H9 (cell line): Measurements from ENCODE around the gene GABRA6. TPM values are rescaled to one million over a fixed set of nuclear protein-coding genes. Genes with fewer than 3 reads are reported as not detected.

Experiments
- DNase-seq: peaks from one replicate; pipeline ENCODE4 v3.0.0-alpha.2; 2017
- H2AFZ ChIP-seq: one replicate; pipeline ENCODE4 v1.6.1; 2013; ENCODE audit warnings: mild to moderate bottlenecking, low read length, control low read depth, moderate library complexity
- H2AK5ac ChIP-seq: 2 replicates; pipeline ENCODE4 v1.6.1; 2013; ENCODE audit warnings: low read length, control low read depth, mixed read lengths; ENCODE audit not compliant: insufficient read length
- H2BK120ac ChIP-seq: one replicate; pipeline ENCODE4 v1.6.1; 2013; ENCODE audit warnings: low read depth, mild to moderate bottlenecking, low read length, control low read depth, inconsistent platforms; ENCODE audit not compliant: poor library complexity, severe bottlenecking
- H2BK12ac ChIP-seq: 2 replicates; pipeline ENCODE4 v1.6.1; 2013; ENCODE audit warnings: low read length, control low read depth, mixed read lengths, low read depth; ENCODE audit not compliant: insufficient read length
- H2BK15ac ChIP-seq: 2 replicates; pipeline ENCODE4 v1.6.1; 2013; ENCODE audit warnings: low read depth, low read length, control low read depth
- H2BK20ac ChIP-seq: one replicate; pipeline ENCODE4 v1.6.1; 2013; ENCODE audit warnings: low read depth, mild to moderate bottlenecking, low read length, control low read depth, inconsistent platforms; ENCODE audit not compliant: poor library complexity, severe bottlenecking
- H2BK5ac ChIP-seq: 2 replicates; pipeline ENCODE4 v1.6.1; 2013; ENCODE audit warnings: low read length, control low read depth, mixed read lengths; ENCODE audit not compliant: insufficient read length
- H3K14ac ChIP-seq: 2 replicates; pipeline ENCODE4 v1.6.1; 2013; ENCODE audit warnings: low read length, control low read depth; ENCODE audit not compliant: insufficient read depth
- H3K18ac ChIP-seq: 2 replicates; pipeline ENCODE4 v1.6.1; 2013; ENCODE audit warnings: low read depth, mild to moderate bottlenecking, mixed read lengths, low read length, control low read depth; ENCODE audit not compliant: insufficient read length
- H3K23ac ChIP-seq: 2 replicates; pipeline ENCODE4 v1.6.1; 2013; ENCODE audit warnings: low read length, control low read depth, mixed read lengths, low read depth; ENCODE audit not compliant: insufficient read length
- H3K23me2 ChIP-seq: 2 replicates; pipeline ENCODE4 v1.6.1; 2013; ENCODE audit warnings: low read depth, mild to moderate bottlenecking, mixed read lengths, low read length, control low read depth; ENCODE audit not compliant: insufficient read length, poor library complexity, severe bottlenecking
- H3K27ac ChIP-seq: 2 replicates; pipeline ENCODE4 v1.5.1; 2013; ENCODE audit warnings: low read length, control low read depth, mixed read lengths, low read depth; ENCODE audit not compliant: insufficient read length
- H3K27me3 ChIP-seq: 2 replicates; pipeline ENCODE4 v1.6.1; 2013; ENCODE audit warnings: low read length, control low read depth, inconsistent platforms; ENCODE audit not compliant: insufficient read depth
- H3K4ac ChIP-seq: 2 replicates; pipeline ENCODE4 v1.6.1; 2013; ENCODE audit warnings: low read depth, mild to moderate bottlenecking, control low read depth, inconsistent platforms, low read length, moderate library complexity
- H3K4me1 ChIP-seq: 2 replicates; pipeline ENCODE4 v1.6.1; 2013; ENCODE audit warnings: low read length, control low read depth, inconsistent platforms; ENCODE audit not compliant: insufficient read depth
- H3K4me2 ChIP-seq: 2 replicates; pipeline ENCODE4 v1.6.1; 2013; ENCODE audit warnings: low read length, control low read depth, mixed read lengths; ENCODE audit not compliant: insufficient read length, insufficient read depth
- H3K56ac ChIP-seq: 2 replicates; pipeline ENCODE4 v1.6.1; 2013; ENCODE audit warnings: low read depth, mild to moderate bottlenecking, mixed read lengths, low read length, control low read depth; ENCODE audit not compliant: insufficient read length
- H3K79me1 ChIP-seq: 2 replicates; pipeline ENCODE4 v1.6.1; 2013; ENCODE audit warnings: low read depth, mild to moderate bottlenecking, moderate library complexity, low read length, control low read depth, inconsistent platforms; ENCODE audit not compliant: insufficient read depth, poor library complexity, severe bottlenecking
- H3K79me2 ChIP-seq: 2 replicates; pipeline ENCODE4 v1.6.1; 2013; ENCODE audit warnings: low read length, control low read depth, inconsistent platforms; ENCODE audit not compliant: insufficient read depth
- H3K9ac ChIP-seq: 2 replicates; pipeline ENCODE4 v1.6.1; 2013; ENCODE audit warnings: low read length, control low read depth, mixed read lengths; ENCODE audit not compliant: insufficient read length; ENCODE audit errors: extremely low read depth
- H3K9me3 ChIP-seq: one replicate; pipeline ENCODE4 v1.6.1; 2013; ENCODE audit warnings: low read depth, low read length, inconsistent platforms; ENCODE audit not compliant: control insufficient read depth
- H3T11ph ChIP-seq: one replicate; pipeline ENCODE4 v1.6.1; 2013; ENCODE audit warnings: mild to moderate bottlenecking, low read length, control low read depth, inconsistent platforms
- H4K20me1 ChIP-seq: one replicate; pipeline ENCODE4 v1.6.1; 2013; ENCODE audit not compliant: control insufficient read depth, insufficient read length, insufficient read depth
- H4K5ac ChIP-seq: 2 replicates; pipeline ENCODE4 v1.6.1; 2013; ENCODE audit warnings: low read depth, mild to moderate bottlenecking, mixed read lengths, low read length, control low read depth; ENCODE audit not compliant: insufficient read length
- H4K8ac ChIP-seq: replicated peaks from 2 replicates; pipeline ENCODE4 v1.6.1; 2013; ENCODE audit warnings: low read length, control low read depth, mixed read lengths, low read depth; ENCODE audit not compliant: insufficient read length
- H4K91ac ChIP-seq: 2 replicates; pipeline ENCODE4 v1.6.1; 2013; ENCODE audit warnings: low read depth, mild to moderate bottlenecking, moderate library complexity, mixed read lengths, low read length, control low read depth; ENCODE audit not compliant: insufficient read length
- H3K27ac Mint-ChIP-seq, 3 experiments: 2 replicates in 2 of 3; 3 replicates in 1 of 3; pipeline ENCODE4 v1.8.0; 2020 to 2021; ENCODE audit warnings: mixed read lengths in 3 of 3, mild to moderate bottlenecking in 1 of 3, moderate library complexity in 1 of 3
- H3K27me3 Mint-ChIP-seq: 2 replicates; pipeline ENCODE4 v1.8.0; 2021; ENCODE audit warnings: low read depth, mild to moderate bottlenecking, moderate library complexity, mixed read lengths
- H3K36me3 Mint-ChIP-seq, 3 experiments: 2 replicates in 2 of 3; 3 replicates in 1 of 3; pipeline ENCODE4 v1.8.0; 2020 to 2021; ENCODE audit warnings: low read depth in 3 of 3, mixed read lengths in 3 of 3; ENCODE audit not compliant: insufficient read depth in 1 of 3
- H3K4me1 Mint-ChIP-seq, 2 experiments: 2 replicates each; pipeline ENCODE4 v1.8.0; 2020; ENCODE audit warnings: mixed read lengths in 2 of 2
- H3K4me3 Mint-ChIP-seq, 2 experiments: 2 replicates in 1 of 2; 3 replicates in 1 of 2; pipeline ENCODE4 v1.8.0; 2020 to 2021; ENCODE audit warnings: mild to moderate bottlenecking in 2 of 2, mixed read lengths in 2 of 2, moderate library complexity in 1 of 2
- H3K9me3 Mint-ChIP-seq, 2 experiments: 2 replicates in 1 of 2; 3 replicates in 1 of 2; pipeline ENCODE4 v1.8.0; 2020; ENCODE audit warnings: mild to moderate bottlenecking in 2 of 2, mixed read lengths in 2 of 2, moderate library complexity in 1 of 2
- WGBS: extraction: QIAGEN DNeasy Blood & Tissue Kit; methylation state at CpG from one replicate; pipeline ENCODE4 v1.1.7; 2013; ENCODE audit warnings: missing lambda C conversion rate, low lambda C conversion rate, mixed read lengths; ENCODE audit not compliant: insufficient read length; ENCODE audit errors: extremely low coverage; 5-methylcytosine and 5-hydroxymethylcytosine counted together
- total RNA-seq: library from RNA; stranded (reverse); gene quantifications from 2 replicates; pipeline ENCODE4 v1.2.1, GENCODE V29; 2021
- TF ChIP-seq, protein P1 (sequence below): fragments of 200-600 bp; sonication (generic); conservative IDR thresholded peaks from 3 replicates; pipeline ENCODE4 v1.8.0; 2021; ENCODE audit warnings: antibody characterized with exemption, mild to moderate bottlenecking

Gene GABRA6
- total RNA-seq, 1 experiment from 2014 or later, result not detected

DNA sequence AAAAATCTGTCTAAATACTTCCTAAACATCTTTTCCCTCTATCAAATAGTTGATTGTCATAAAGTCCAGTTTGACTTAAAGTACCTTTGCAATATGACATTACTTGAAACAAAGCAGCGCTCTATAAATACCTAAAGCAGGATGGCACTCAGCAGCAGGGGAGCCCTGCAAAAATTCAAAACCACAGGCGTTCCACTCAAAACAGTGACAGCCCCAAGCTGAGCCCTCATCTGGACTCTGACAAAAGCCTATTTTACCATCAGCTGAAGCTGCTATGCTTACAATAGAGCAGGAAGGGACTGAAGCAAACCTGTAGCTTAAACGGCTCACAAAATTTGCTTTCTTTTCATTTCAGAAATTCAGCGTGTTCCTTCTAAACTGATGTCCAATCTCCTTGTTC, 11.5 kb downstream of the GABRA6 start:
- Histone ChIP-seq H3K4me1 (no peaks in the 10 kb centered on the region; the same call in 1 of the 2 replicates), H2BK20ac (no peak overlapping the region), H3K4ac (no peak overlapping the region), H3K18ac (no peak overlapping the region), H3K56ac (no peak overlapping the region), H3K79me2 (no peaks in the 10 kb centered on the region), H4K5ac (no peak overlapping the region), H3K9me3 (no peaks in the 10 kb centered on the region), H4K20me1 (no peaks in the 10 kb centered on the region), H3K27me3 (no peaks in the 10 kb centered on the region), H3K14ac (no peak overlapping the region), H4K91ac (no peak overlapping the region), H2BK120ac (no peak overlapping the region), H3K9ac (no peak overlapping the region), H2BK12ac (no peak overlapping the region), H3T11ph (no peak overlapping the region), H3K4me2 (no peak overlapping the region), H2AFZ (no peak overlapping the region), H3K23me2 (no peaks in the 10 kb centered on the region), H2AK5ac (no peak overlapping the region), H3K79me1 (no peaks in the 10 kb centered on the region), H2BK15ac (no peak overlapping the region), H4K8ac (no peak overlapping the region), H3K27ac (no peak overlapping the region), H3K23ac (no peak overlapping the region), H2BK5ac (no peak overlapping the region)
- Mint-ChIP-seq H3K4me3 (no peak overlapping the region), H3K27ac (no peak overlapping the region), H3K9me3 (no peaks in the 10 kb centered on the region), H3K27me3 (no peaks in the 10 kb centered on the region), H3K36me3 (no peaks in the 10 kb centered on the region; a peak in 1 of 7 replicates), H3K4me1 (peaks cover 9 to 14% of the 10 kb centered on the region in 2 experiments)
- WGBS, result no CpG with 5 or more reads among the region's 4 CpGs
- no peak for DNase-seq
- TF ChIP-seq, protein P1, sequence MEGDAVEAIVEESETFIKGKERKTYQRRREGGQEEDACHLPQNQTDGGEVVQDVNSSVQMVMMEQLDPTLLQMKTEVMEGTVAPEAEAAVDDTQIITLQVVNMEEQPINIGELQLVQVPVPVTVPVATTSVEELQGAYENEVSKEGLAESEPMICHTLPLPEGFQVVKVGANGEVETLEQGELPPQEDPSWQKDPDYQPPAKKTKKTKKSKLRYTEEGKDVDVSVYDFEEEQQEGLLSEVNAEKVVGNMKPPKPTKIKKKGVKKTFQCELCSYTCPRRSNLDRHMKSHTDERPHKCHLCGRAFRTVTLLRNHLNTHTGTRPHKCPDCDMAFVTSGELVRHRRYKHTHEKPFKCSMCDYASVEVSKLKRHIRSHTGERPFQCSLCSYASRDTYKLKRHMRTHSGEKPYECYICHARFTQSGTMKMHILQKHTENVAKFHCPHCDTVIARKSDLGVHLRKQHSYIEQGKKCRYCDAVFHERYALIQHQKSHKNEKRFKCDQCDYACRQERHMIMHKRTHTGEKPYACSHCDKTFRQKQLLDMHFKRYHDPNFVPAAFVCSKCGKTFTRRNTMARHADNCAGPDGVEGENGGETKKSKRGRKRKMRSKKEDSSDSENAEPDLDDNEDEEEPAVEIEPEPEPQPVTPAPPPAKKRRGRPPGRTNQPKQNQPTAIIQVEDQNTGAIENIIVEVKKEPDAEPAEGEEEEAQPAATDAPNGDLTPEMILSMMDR, result no peak
